DND-41 (cell line): ENCODE data around the gene GPR153.

Experiments
- ATAC-seq: fragments of 200-7000 bp; cut with Tn5 transposase; 3 replicates; pipeline ENCODE4 v1.9.1; 2021; ENCODE audit warnings: low read depth; ENCODE audit not compliant: insufficient read depth
- DNase-seq: peaks from one replicate; pipeline ENCODE4 v3.0.0-alpha.2; 2020
- H2AFZ ChIP-seq: 2 replicates; pipeline ENCODE4 v1.6.0; 2012; ENCODE audit warnings: low read depth, low read length
- H3K27ac ChIP-seq: 2 replicates; pipeline ENCODE4 v1.5.1; 2012; ENCODE audit warnings: low read length, inconsistent platforms
- H3K27me3 ChIP-seq: fragments of 200-600 bp; sonication (generic); 2 replicates; pipeline ENCODE4 v1.6.0; 2012; ENCODE audit warnings: low read length, mild to moderate bottlenecking, inconsistent platforms; ENCODE audit not compliant: insufficient read depth, poor library complexity
- H3K36me3 ChIP-seq: 2 replicates; pipeline ENCODE4 v1.5.1; 2012; ENCODE audit warnings: low read length, inconsistent platforms; ENCODE audit not compliant: insufficient read depth
- H3K4me1 ChIP-seq: 2 replicates; pipeline ENCODE4 v1.5.1; 2012; ENCODE audit warnings: mild to moderate bottlenecking, low read length; ENCODE audit not compliant: insufficient read depth
- H3K4me2 ChIP-seq: 2 replicates; pipeline ENCODE4 v1.6.0; 2012; ENCODE audit warnings: mild to moderate bottlenecking, moderate library complexity, low read length, inconsistent platforms; ENCODE audit not compliant: insufficient read depth
- H3K4me3 ChIP-seq, 2 experiments: fragments of 200-600 bp in 1 of 2; shearing (Covaris generic) in 1 of 2; 2 replicates each; pipeline ENCODE4 v1.5.1; 2012 to 2016; ENCODE audit warnings: inconsistent platforms in 2 of 2, low read length in 2 of 2, mild to moderate bottlenecking in 2 of 2, low read depth in 1 of 2, moderate library complexity in 1 of 2
- H3K79me2 ChIP-seq: 2 replicates; pipeline ENCODE4 v1.6.0; 2012; ENCODE audit warnings: low read length, inconsistent platforms; ENCODE audit not compliant: insufficient read depth
- H3K9ac ChIP-seq: 2 replicates; pipeline ENCODE4 v1.6.0; 2012; ENCODE audit warnings: low read depth, mild to moderate bottlenecking, inconsistent platforms, low read length, moderate library complexity
- H3K9me3 ChIP-seq: 2 replicates; pipeline ENCODE4 v1.5.1; 2012; ENCODE audit warnings: low read length, moderate library complexity, mild to moderate bottlenecking, inconsistent platforms; ENCODE audit not compliant: insufficient read depth, severe bottlenecking
- H4K20me1 ChIP-seq: 2 replicates; pipeline ENCODE4 v1.6.0; 2012; ENCODE audit warnings: low read length; ENCODE audit not compliant: insufficient read depth
- CTCF ChIP-seq: IDR thresholded peaks from 2 replicates; pipeline ENCODE4 v1.5.1; 2012; ENCODE audit warnings: borderline replicate concordance, low read length, moderate library complexity, mild to moderate bottlenecking; ENCODE audit not compliant: poor library complexity, severe bottlenecking; ENCODE audit errors: extremely low read depth
- EZH2 ChIP-seq: IDR thresholded peaks from 3 replicates; pipeline ENCODE4 v1.6.1; 2012; ENCODE audit warnings: borderline replicate concordance, low read depth, mild to moderate bottlenecking, moderate library complexity, low read length, inconsistent platforms; ENCODE audit not compliant: severe bottlenecking

The GPR153 gene

DNA sequence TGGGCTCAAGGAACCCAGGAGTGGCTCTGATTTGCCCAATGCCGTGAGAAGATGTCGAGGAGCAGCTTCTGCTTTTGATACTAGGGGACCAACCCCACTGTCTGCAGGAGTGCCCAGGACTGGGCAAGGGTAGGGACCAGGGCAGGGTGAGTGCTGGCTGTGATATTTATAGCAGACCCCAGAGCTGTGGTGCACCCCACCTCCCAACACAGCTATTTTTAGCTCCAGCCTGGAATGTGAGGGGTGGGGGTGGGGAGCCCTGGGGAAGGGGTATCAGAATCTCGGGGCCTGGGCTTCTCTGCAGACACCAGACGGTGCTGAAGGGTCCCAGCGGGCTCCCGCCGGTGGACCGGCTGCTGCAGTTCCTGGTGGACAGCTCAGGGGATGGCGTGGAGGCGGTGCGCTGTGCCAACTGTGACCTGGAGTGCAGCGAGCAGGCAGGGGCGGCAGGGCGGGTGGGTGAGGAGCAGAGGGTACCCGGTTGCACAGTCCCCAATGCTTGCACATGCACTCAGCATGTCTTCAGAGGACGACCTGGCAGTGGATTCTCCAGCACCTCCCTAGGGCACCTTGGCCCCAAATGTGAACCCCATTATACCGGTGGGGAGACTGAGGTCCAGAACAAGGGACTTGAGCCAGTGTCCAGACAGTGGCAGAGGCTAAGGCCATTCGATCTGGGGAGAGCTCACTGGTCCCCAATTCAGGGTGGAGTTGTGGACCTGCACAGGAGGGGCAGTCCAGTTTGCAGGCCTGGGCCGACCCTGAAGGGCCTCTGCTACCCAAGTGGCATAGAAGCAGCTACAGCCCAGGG lies 53.6 kb downstream of the GPR153 start:
- Histone ChIP-seq H3K4me2 (no peak overlapping the region), H3K79me2 (no peaks in the 10 kb centered on the region), H3K9ac (no peak overlapping the region), H3K27ac (no peak overlapping the region), H4K20me1 (peaks cover 4% of the 10 kb centered on the region; the same call in 1 of the 2 replicates), H3K4me3 (no peak overlapping the region), H3K4me1 (no peaks in the 10 kb centered on the region), H3K36me3 (no peaks in the 10 kb centered on the region), H2AFZ (no peak overlapping the region), H3K27me3 (no peaks in the 10 kb centered on the region), H3K9me3 (no peaks in the 10 kb centered on the region)
- no peak for ATAC-seq
- no peak for TF ChIP-seq CTCF
- TF ChIP-seq EZH2, result no peak
- DNase-seq, result no peak

DNA sequence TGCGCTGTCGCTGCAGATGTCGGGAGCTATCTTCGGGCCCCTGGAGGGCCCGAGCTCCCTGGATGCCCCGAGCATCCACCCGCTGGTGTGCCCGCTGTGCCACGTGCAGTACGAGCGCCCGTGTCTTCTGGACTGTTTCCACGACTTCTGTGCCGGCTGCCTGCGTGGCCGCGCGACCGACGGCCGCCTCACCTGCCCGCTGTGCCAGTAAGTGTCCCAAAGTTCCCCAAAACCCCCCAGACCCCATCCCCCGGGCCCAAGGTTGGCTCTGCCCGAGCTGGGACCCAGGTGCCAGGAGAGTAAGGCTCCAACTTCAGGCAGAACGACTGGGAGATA lies 54.4 kb downstream of the GPR153 start:
- Histone ChIP-seq H3K9me3 (no peaks in the 10 kb centered on the region), H3K27ac (no peak overlapping the region), H3K4me3 (no peak overlapping the region), H3K4me1 (no peaks in the 10 kb centered on the region), H3K27me3 (no peaks in the 10 kb centered on the region), H2AFZ (no peak overlapping the region), H4K20me1 (no peaks in the 10 kb centered on the region), H3K9ac (no peak overlapping the region), H3K79me2 (no peaks in the 10 kb centered on the region), H3K36me3 (no peaks in the 10 kb centered on the region), H3K4me2 (no peak overlapping the region)
- ATAC-seq, result no peak
- TF ChIP-seq EZH2 (no peak), CTCF (no peak)
- DNase-seq, result no peak

DNA sequence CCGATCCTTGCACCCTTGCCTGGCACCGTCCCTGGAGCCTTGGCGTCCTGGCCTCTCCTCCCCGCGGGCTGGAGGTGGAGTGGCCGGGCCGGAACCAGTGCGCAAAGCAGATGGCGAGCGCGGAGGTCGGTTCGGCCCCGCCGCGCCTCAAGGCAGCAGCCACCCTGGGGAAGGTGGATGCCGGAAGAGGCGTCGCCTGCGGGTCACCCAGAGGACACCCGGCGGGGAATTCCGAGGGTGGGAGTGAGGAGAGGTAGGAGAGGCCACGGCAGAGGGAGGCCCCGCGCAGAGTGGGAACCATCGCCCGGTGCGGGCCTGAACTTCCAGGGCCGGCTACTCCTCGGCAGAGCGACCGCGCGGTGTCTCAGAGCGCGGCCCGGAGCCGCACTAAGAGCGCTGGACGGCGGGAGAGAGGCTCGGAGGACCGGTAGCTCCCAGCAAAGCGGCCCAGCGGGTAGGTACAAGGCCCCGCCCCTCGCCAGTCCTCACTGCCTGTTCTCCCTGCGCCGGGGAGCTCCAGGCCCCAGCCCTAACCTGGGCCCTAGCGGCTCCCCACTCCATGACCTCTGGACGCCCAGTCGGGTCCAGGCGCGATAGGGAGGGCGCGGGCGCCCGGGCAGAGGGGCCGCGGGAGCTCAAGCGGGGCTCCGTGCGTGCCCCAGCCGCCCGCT lies 54.9 kb downstream of the GPR153 start, which contains the start of gene RNF207:
TSS of gene RNF207 (plus strand) at position 271 of the 671 bp plus-strand sequence. CDS start 417 bp downstream, outside the sequence.
- no peak within 1 kb of the TSS for H3K4me2 ChIP-seq
- no peaks in the 10 kb centered on the region for H4K20me1 ChIP-seq
- no peaks in the 10 kb centered on the region for H3K4me1 ChIP-seq
- ATAC-seq (no peak), DNase-seq (no peak)
- no peak within 1 kb of the TSS for H2AFZ ChIP-seq
- no peaks in the 10 kb centered on the region for H3K9me3 ChIP-seq
- H3K79me2 ChIP-seq, result no peaks in the 10 kb centered on the region
- no peak within 1 kb of the TSS for H3K9ac ChIP-seq
- no peaks in the 10 kb centered on the region for H3K36me3 ChIP-seq
- TF ChIP-seq CTCF, result no peak
- no peak for TF ChIP-seq EZH2
- H3K4me3 ChIP-seq, result no peak within 1 kb of the TSS
- no peaks in the 10 kb centered on the region for H3K27me3 ChIP-seq
- H3K27ac ChIP-seq, result no peak within 1 kb of the TSS
